Endodermal cell (in vitro differentiated cells): ENCODE data around the gene FMNL3. TPM values are rescaled to one million over a fixed set of nuclear protein-coding genes. Genes with fewer than 3 reads are reported as not detected.
A peak's percentile ranks its signal among the peaks of the same experiment; 100 is the strongest.

ENCODE experiments used
- DNase-seq: peaks from one replicate; pipeline ENCODE4 v3.0.0-alpha.2; 2017
- H3K27ac ChIP-seq: 2 replicates; pipeline ENCODE4 v1.5.1; 2013; ENCODE audit warnings: mild to moderate bottlenecking, low read depth, low read length, moderate library complexity
- H3K27me3 ChIP-seq: 2 replicates; pipeline ENCODE4 v1.6.1; 2013; ENCODE audit warnings: mild to moderate bottlenecking, low read length, moderate library complexity; ENCODE audit not compliant: insufficient read depth, control insufficient read depth, poor library complexity, severe bottlenecking
- H3K36me3 ChIP-seq: 2 replicates; pipeline ENCODE4 v1.7.0; 2013; ENCODE audit warnings: mild to moderate bottlenecking, low read length, moderate library complexity; ENCODE audit not compliant: control insufficient read depth, insufficient read depth
- H3K4me1 ChIP-seq: one replicate; pipeline ENCODE4 v1.7.0; 2013; ENCODE audit warnings: low read length; ENCODE audit not compliant: control insufficient read depth, insufficient read depth
- H3K4me3 ChIP-seq: 2 replicates; pipeline ENCODE4 v1.5.1; 2013; ENCODE audit warnings: mild to moderate bottlenecking, low read length, moderate library complexity
- H3K9ac ChIP-seq: 2 replicates; pipeline ENCODE4 v1.6.1; 2013; ENCODE audit warnings: mild to moderate bottlenecking, low read length, moderate library complexity; ENCODE audit not compliant: poor library complexity, severe bottlenecking; ENCODE audit errors: extremely low read depth
- H3K9me3 ChIP-seq: 2 replicates; pipeline ENCODE4 v1.6.1; 2013; ENCODE audit warnings: mild to moderate bottlenecking, low read length, moderate library complexity; ENCODE audit not compliant: control insufficient read depth
- H3K27ac Mint-ChIP-seq: 2 replicates; pipeline ENCODE4 v1.8.0; 2020; ENCODE audit warnings: mixed read lengths
- H3K27me3 Mint-ChIP-seq: 2 replicates; pipeline ENCODE4 v1.8.0; 2021; ENCODE audit warnings: mild to moderate bottlenecking, mixed read lengths; ENCODE audit not compliant: insufficient read depth
- H3K36me3 Mint-ChIP-seq: 2 replicates; pipeline ENCODE4 v1.8.0; 2020; ENCODE audit warnings: low read depth, mixed read lengths
- H3K4me1 Mint-ChIP-seq: 2 replicates; pipeline ENCODE4 v1.8.0; 2020; ENCODE audit warnings: mixed read lengths
- H3K4me3 Mint-ChIP-seq: 2 replicates; pipeline ENCODE4 v1.8.0; 2020; ENCODE audit warnings: mild to moderate bottlenecking, moderate library complexity, mixed read lengths
- H3K9me3 Mint-ChIP-seq: 2 replicates; pipeline ENCODE4 v1.8.0; 2020; ENCODE audit warnings: mild to moderate bottlenecking, mixed read lengths
- WGBS, 2 experiments: methylation state at CpG; one replicate each; pipeline versions ENCODE4 v1.1.5 to v1.1.7; 2013; ENCODE audit warnings: missing lambda C conversion rate in 2 of 2, mixed read lengths in 1 of 2; ENCODE audit not compliant: insufficient coverage in 1 of 2, insufficient read length in 1 of 2; 5-methylcytosine and 5-hydroxymethylcytosine counted together
- long read RNA-seq, 4 experiments: library from polyadenylated mRNA in 2 of 4; library from RNA in 1 of 4; library from capped mRNA in 1 of 4; stranded (forward) in 3 of 4; unstranded in 1 of 4; transcript quantifications; one replicate each; pipeline ENCODE4 v2.0.0, GENCODE V29; 2020 to 2021; ENCODE audit warnings: inconsistent platforms in 1 of 4
- polyA plus RNA-seq, 2 experiments: library from polyadenylated mRNA; stranded (reverse); fragments of 50-300 nt; gene quantifications; one replicate each; pipeline ENCODE4 v1.2.3, GENCODE V29; 2013
- total RNA-seq, 2 donors: library from RNA; stranded (reverse); fragmentation: NEBNext Ultra II Directional in 1 of 2; extraction: Animal tissue kit (Norgen Biotek cat#: 25700) in 1 of 2; gene quantifications; 2 replicates in 1 of 2; 3 replicates in 1 of 2; pipeline ENCODE4 v1.2.1, GENCODE V29; 2021
- TF ChIP-seq, protein P1 (sequence below): fragments of 200-600 bp; sonication (generic); conservative IDR thresholded peaks from 2 replicates; pipeline ENCODE4 v1.5.0; 2021; ENCODE audit warnings: antibody characterized with exemption, mild to moderate bottlenecking

The FMNL3 gene
- 10 to 100 TPM; 22.4 to 23.5 TPM for total RNA-seq
- 14.2 TPM for polyA plus RNA-seq (2013, experiment 1 of 2)
- 15.9 TPM for polyA plus RNA-seq (2013, experiment 2 of 2)
- long read RNA-seq, experiment 1, partial matches to known transcripts = 1 of 4 reads
- long read RNA-seq, experiment 1, other reads (novel, unspliced or antisense) = 3 of 4 reads
- long read RNA-seq, experiment 2, partial matches to known transcripts = 2 of 13 reads
- long read RNA-seq, experiment 2, other reads (novel, unspliced or antisense) = 11 of 13 reads
- long read RNA-seq, experiment 3, partial matches to known transcripts = 1 of 3 reads
- long read RNA-seq, experiment 3, other reads (novel, unspliced or antisense) = 2 of 3 reads
- long read RNA-seq, experiment 4 = 0 reads

GRCh38 chr12:49707128-49707811, at the start of gene FMNL3:
Gene FMNL3, minus strand, starts transcription at chr12:49707405. Its CDS starts 225 bp downstream, at chr12:49707180.
- H3K9me3 Mint-ChIP-seq = no peaks in the 10 kb centered on the region
- peak; percentile 100 for DNase-seq
- H3K9me3 ChIP-seq = no peaks in the 10 kb centered on the region
- peaks cover 44% of the 10 kb centered on the region for H3K27me3 Mint-ChIP-seq
- peaks cover 20% of the 10 kb centered on the region for H3K4me1 Mint-ChIP-seq
- H3K27ac ChIP-seq = peak within 1 kb of the TSS; percentile 27
- H3K36me3 Mint-ChIP-seq = no peaks in the 10 kb centered on the region
- peak within 1 kb of the TSS; percentile 81 for H3K4me3 Mint-ChIP-seq
- peaks cover 21% of the 10 kb centered on the region for H3K27me3 ChIP-seq
- no peaks in the 10 kb centered on the region for H3K36me3 ChIP-seq
- 1% methylated on average over 25 to 92 of the region's 93 CpGs for whole genome bisulfite sequencing, 2 experiments
- H3K4me3 ChIP-seq = peak within 1 kb of the TSS; percentile 88
- TF ChIP-seq, protein P1, sequence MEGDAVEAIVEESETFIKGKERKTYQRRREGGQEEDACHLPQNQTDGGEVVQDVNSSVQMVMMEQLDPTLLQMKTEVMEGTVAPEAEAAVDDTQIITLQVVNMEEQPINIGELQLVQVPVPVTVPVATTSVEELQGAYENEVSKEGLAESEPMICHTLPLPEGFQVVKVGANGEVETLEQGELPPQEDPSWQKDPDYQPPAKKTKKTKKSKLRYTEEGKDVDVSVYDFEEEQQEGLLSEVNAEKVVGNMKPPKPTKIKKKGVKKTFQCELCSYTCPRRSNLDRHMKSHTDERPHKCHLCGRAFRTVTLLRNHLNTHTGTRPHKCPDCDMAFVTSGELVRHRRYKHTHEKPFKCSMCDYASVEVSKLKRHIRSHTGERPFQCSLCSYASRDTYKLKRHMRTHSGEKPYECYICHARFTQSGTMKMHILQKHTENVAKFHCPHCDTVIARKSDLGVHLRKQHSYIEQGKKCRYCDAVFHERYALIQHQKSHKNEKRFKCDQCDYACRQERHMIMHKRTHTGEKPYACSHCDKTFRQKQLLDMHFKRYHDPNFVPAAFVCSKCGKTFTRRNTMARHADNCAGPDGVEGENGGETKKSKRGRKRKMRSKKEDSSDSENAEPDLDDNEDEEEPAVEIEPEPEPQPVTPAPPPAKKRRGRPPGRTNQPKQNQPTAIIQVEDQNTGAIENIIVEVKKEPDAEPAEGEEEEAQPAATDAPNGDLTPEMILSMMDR = peak; percentile 97
- H3K27ac Mint-ChIP-seq = peak within 1 kb of the TSS; percentile 60
- H3K4me1 ChIP-seq = peaks cover 10% of the 10 kb centered on the region
- H3K9ac ChIP-seq = peak within 1 kb of the TSS; percentile 65

DNA sequence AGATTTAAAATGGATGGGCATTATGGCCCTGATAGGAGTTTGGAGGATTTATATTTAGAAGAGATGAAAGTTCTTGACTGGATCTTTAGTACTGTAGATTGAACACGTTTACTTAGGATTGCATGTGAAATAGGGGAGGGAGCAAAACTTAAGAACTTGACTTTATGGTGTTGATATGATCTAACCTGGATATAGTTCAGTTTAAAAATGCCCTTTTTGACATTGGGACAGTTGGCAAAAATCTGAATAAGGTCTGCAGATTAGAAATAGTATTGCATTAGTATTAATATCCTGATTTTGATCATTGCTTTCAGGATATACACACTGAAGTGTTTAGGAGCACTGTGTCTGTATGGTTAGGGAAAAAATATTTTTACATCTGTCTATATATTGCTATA, 43.8 kb upstream of the FMNL3 start:
- Mint-ChIP-seq H3K27ac (peak overlapping the region; percentile 7), H3K36me3 (peaks cover 39% of the 10 kb centered on the region), H3K4me3 (no peak overlapping the region)

More for the DNA sequence above, 43.8 kb upstream of the FMNL3 start:
- Histone ChIP-seq H3K9me3 (no peaks in the 10 kb centered on the region), H3K27ac (no peak overlapping the region), H3K4me1 (peaks cover 10% of the 10 kb centered on the region), H3K4me3 (no peak overlapping the region), H3K9ac (no peak overlapping the region), H3K36me3 (peaks cover 68% of the 10 kb centered on the region), H3K27me3 (no peaks in the 10 kb centered on the region)
- 88 to 92% methylated on average over 1 of the region's 1 CpG for WGBS, 2 experiments
- H3K9me3 Mint-ChIP-seq = no peaks in the 10 kb centered on the region
- no peak for DNase-seq
- TF ChIP-seq, protein P1 = no peak
- H3K4me1 Mint-ChIP-seq = peaks cover 40% of the 10 kb centered on the region
- no peaks in the 10 kb centered on the region for H3K27me3 Mint-ChIP-seq
